Stomach (tissue), 9 donors: ENCODE results near the gene STRN3. TPM values are rescaled to one million over a fixed set of nuclear protein-coding genes. Genes with fewer than 3 reads are reported as not detected.

Source experiments
- DNase-seq, 2 donors: peaks; one replicate each; pipeline versions ENCODE4 v3.0.0 to v3.0.0-alpha.2; 2013 to 2019
- H3K27ac ChIP-seq, 5 donors: fragments of 200-600 bp in 4 of 5; sonication (generic) in 4 of 5; one replicate each; pipeline ENCODE4 v1.5.1; 2013 to 2019; ENCODE audit warnings: mild to moderate bottlenecking in 1 of 5, moderate library complexity in 1 of 5
- H3K27me3 ChIP-seq, 3 donors: fragments of 200-600 bp; sonication (generic); one replicate each; pipeline ENCODE4 v1.5.1; 2017 to 2019; ENCODE audit warnings: mixed run types in 1 of 3
- H3K36me3 ChIP-seq, 4 donors: fragments of 200-600 bp; sonication (generic); 1 replicate in 3 of 4; 2 replicates in 1 of 4; pipeline ENCODE4 v1.5.1; 2016 to 2019
- H3K4me1 ChIP-seq, 4 donors: fragments of 200-600 bp; sonication (generic); one replicate each; pipeline ENCODE4 v1.5.1; 2016 to 2019
- H3K4me3 ChIP-seq, 4 donors: fragments of 200-600 bp; sonication (generic) in 3 of 4; one replicate each; pipeline ENCODE4 v1.5.1; 2016 to 2019; ENCODE audit warnings: mild to moderate bottlenecking in 1 of 4
- H3K9me3 ChIP-seq, 4 donors: fragments of 200-600 bp; sonication (generic); one replicate each; pipeline ENCODE4 v1.5.1; 2016 to 2019
- CTCF ChIP-seq, 7 experiments: fragments of 450-650 bp in 4 of 7; fragments of 200-600 bp in 3 of 7; sonication (generic) in 3 of 7; IDR thresholded peaks; one replicate each; pipeline ENCODE4 v1.5.1; 2016 to 2019; ENCODE audit warnings: antibody characterized with exemption in 7 of 7, control low read depth in 2 of 7, mild to moderate bottlenecking in 1 of 7
- EP300 ChIP-seq: sonication (generic); formaldehyde crosslinking; IDR thresholded peaks from one replicate; pipeline ENCODE4 v1.6.1; 2017; ENCODE audit warnings: antibody characterized with exemption
- POLR2A ChIP-seq, 4 donors: fragments of 450-650 bp; IDR thresholded peaks; one replicate each; pipeline ENCODE4 v1.6.1; 2016; ENCODE audit warnings: antibody characterized with exemption in 4 of 4, control low read depth in 2 of 4, mild to moderate bottlenecking in 1 of 4, moderate library complexity in 1 of 4
- POLR2AphosphoS5 ChIP-seq, 3 donors: sonication (generic); formaldehyde crosslinking; IDR thresholded peaks; one replicate each; pipeline ENCODE4 v1.6.1; 2016; ENCODE audit warnings: antibody characterized with exemption in 3 of 3
- WGBS, 5 donors: extraction: QIAGEN DNeasy Blood & Tissue Kit in 3 of 5; methylation state at CpG; one replicate each; pipeline versions ENCODE4 v1.1.5 to v1.1.7; 2013 to 2018; 5-methylcytosine and 5-hydroxymethylcytosine counted together
- intact Hi-C: fragments of 100-400 bp; cut with DNase I; formaldehyde crosslinking; loops from one replicate; pipeline ENCODE4 v1.15.1; 2023; ENCODE audit warnings: low total_unique reads
- polyA plus RNA-seq, 3 donors: library from polyadenylated mRNA; stranded (reverse); fragments of 200-250 nt; gene quantifications; one replicate each; pipeline ENCODE4 v1.2.3, GENCODE V29; 2013
- total RNA-seq, 5 donors: library from RNA; depleted of rRNA; stranded (reverse); fragments of >200 nt; gene quantifications; one replicate each; pipeline versions ENCODE4 v1.1.0 to v1.2.3, GENCODE V29; 2014 to 2016
- donor health status: healthy with polysubstance abuse.
- donor health status: Bipolar disorder and iron deficiency.
- donor health status: healthy.

Gene STRN3
- total and polyA plus RNA-seq, 8 donors, result 8.1 to 91.8 (median 24.6) TPM

GRCh38 chr14:31030469-31030868 lies 4.3 kb upstream of the STRN3 start:
- H3K27ac ChIP-seq, result no peak overlapping the region
- no peaks in the 10 kb centered on the region for H3K9me3 ChIP-seq
- 92 to 96% (median 94%) methylated on average over 5 of the region's 5 CpGs for WGBS, 5 donors
- TF ChIP-seq EP300 (no peak), POLR2AphosphoS5 (IDR thresholded peaks at IDR 0.05) (no peak), POLR2A (IDR thresholded peaks at IDR 0.05) (no peak), CTCF (IDR thresholded peaks at IDR 0.05) (no peak)
- H3K27me3 ChIP-seq, result no peaks in the 10 kb centered on the region
- no peak for DNase-seq
- H3K4me1 ChIP-seq, result peaks cover 6 to 35% (median 14%) of the 10 kb centered on the region in 4 donors
- intact Hi-C loops, result no loop called here
- H3K4me3 ChIP-seq, result no peak overlapping the region
- H3K36me3 ChIP-seq, result no peaks in the 10 kb centered on the region

GRCh38 chr14:31029016-31029970 lies 3.1 kb upstream of the STRN3 start:
- Histone ChIP-seq H3K4me3 (no peak overlapping the region), H3K27ac (no peak overlapping the region), H3K4me1 (peaks cover 13 to 45% (median 19%) of the 10 kb centered on the region in 4 donors), H3K36me3 (no peaks in the 10 kb centered on the region), H3K27me3 (no peaks in the 10 kb centered on the region), H3K9me3 (no peaks in the 10 kb centered on the region)
- intact Hi-C loops, result no loop called here
- 95 to 98% (median 96%) methylated on average over 3 of the region's 3 CpGs for WGBS, 5 donors
- no peak for DNase-seq
- TF ChIP-seq POLR2A (IDR thresholded peaks at IDR 0.05) (no peak), POLR2AphosphoS5 (IDR thresholded peaks at IDR 0.05) (no peak), EP300 (no peak), CTCF (IDR thresholded peaks at IDR 0.05) (no peak)

- WGBS, 5 donors, result 88 to 100% (median 97%) methylated on average over 1 of the region's 1 CpG
Measured at GRCh38 chr14:31027847-31028246, 1.7 kb upstream of the STRN3 start.

More at GRCh38 chr14:31027847-31028246, 1.7 kb upstream of the STRN3 start:
- no peak for DNase-seq
- Histone ChIP-seq H3K27me3 (no peaks in the 10 kb centered on the region), H3K9me3 (no peaks in the 10 kb centered on the region), H3K4me1 (peaks cover 9 to 45% (median 23%) of the 10 kb centered on the region in 4 donors), H3K36me3 (no peaks in the 10 kb centered on the region), H3K27ac (peak overlapping the region in 3 of 5 donors; percentile 99 to 100 (median 100)), H3K4me3 (peak overlapping the region in 1 of 4 donors; percentile 98)
- intact Hi-C loops, result no loop called here
- TF ChIP-seq POLR2A (IDR thresholded peaks at IDR 0.05) (no peak), POLR2AphosphoS5 (IDR thresholded peaks at IDR 0.05) (no peak), CTCF (IDR thresholded peaks at IDR 0.05) (no peak), EP300 (no peak)
